HFF-Myc (cell line): ENCODE results near the gene TEX12.

Experiments
- DNase-seq: peaks from one replicate; pipeline ENCODE4 v3.0.0-alpha.2; 2011; ENCODE audit warnings: low read depth; ENCODE audit errors: extremely low read depth
- H3K4me3 ChIP-seq: replicated peaks from 2 replicates; pipeline ENCODE4 v1.5.1; 2011; ENCODE audit warnings: low read depth, mild to moderate bottlenecking, control low read depth, low read length
- CTCF ChIP-seq: IDR thresholded peaks from 2 replicates; pipeline ENCODE4 v1.5.1; 2012; ENCODE audit warnings: mild to moderate bottlenecking, low read depth, low read length, control low read depth; ENCODE audit errors: missing control alignments

Gene TEX12

GRCh38 chr11:112165049-112165448 is 2.1 kb upstream of the TEX12 start:
- H3K4me3 ChIP-seq: no peak overlapping the region
- no peak for DNase-seq
- no peak for TF ChIP-seq CTCF

- no peak overlapping the region for H3K4me3 ChIP-seq
- DNase-seq: no peak
- TF ChIP-seq CTCF: no peak
Measured at GRCh38 chr11:112166562-112166961, 610 bp upstream of the TEX12 start.

- H3K4me3 ChIP-seq: no peak overlapping the region
- no peak for TF ChIP-seq CTCF
- peak; percentile 16 for DNase-seq
Measured at GRCh38 chr11:112172362-112172994, 5.3 kb downstream of the TEX12 start.

DNA sequence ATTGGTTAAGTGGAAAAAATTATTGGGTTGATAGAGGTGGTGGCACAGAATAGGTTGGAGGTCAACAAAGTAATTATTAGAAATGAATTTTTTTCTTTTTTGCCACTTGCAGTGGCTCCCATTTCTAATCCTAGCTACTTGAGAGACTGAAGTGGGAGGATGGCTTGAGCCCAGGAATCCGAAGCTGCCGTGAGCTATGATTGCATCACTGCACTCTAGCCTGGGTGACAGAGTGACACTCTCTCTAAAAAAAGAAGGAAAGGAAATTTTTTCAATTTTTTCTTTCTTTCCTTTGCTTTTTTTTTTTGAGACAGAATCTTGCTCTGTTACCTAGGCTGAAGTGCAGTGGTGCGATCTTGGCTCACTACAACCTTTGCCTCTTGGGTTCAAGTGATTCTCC is 6.0 kb downstream of the TEX12 start:
- no peak overlapping the region for H3K4me3 ChIP-seq
- DNase-seq: no peak
- TF ChIP-seq CTCF: no peak

DNA sequence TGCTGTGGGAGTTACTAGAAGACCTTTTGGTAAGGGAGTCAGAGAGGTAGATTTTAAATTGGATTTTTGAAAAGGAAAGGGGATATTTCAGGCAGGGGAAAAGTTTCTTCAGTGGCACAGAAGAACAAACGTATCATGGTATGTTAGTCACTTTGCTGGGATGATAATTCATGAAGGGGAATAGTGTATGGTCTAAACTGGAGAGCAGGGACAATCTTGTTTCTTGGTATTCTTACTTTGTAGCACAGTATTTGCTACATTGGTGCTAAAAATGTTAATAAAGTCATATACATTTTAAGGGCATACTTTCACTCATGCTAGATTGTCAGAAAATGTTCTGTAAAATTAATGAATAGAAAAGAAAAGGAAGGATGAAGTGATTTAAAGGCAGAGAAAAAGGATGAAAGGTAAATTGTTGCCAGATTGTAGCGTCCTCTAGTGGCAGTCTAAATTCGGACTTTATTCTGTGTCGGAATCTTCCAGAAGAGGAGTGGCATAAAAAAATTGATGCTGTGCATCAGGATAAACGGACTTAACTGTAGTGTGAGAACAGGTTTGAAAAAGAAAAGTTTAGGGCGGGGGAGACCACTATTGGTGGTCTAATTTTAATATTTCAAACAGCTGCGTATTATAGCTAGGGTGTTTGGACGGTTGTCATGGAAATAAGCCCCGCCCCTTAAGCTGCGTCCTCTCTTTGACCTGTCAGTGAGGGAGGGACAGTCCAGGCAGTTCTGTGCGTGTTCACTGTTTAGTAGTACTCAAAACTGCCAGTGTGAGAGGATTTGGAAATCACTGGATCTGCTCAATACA is 7.8 kb downstream of the TEX12 start, which contains the start of gene BCO2:
BCO2 (plus strand) TSS at position 724 of the 810 bp plus-strand sequence. CDS start 90 bp downstream, outside the sequence.
- peak; percentile 43 for DNase-seq
- TF ChIP-seq CTCF: peak; percentile 78
- no peak within 1 kb of the TSS for H3K4me3 ChIP-seq

- no peak for TF ChIP-seq CTCF
- no peak overlapping the region for H3K4me3 ChIP-seq
- DNase-seq: no peak
Measured at GRCh38 chr11:112175599-112175952, 8.4 kb downstream of the TEX12 start.
